ENCODE data around the gene PYGO2.
A peak's percentile ranks its signal among the peaks of the same experiment; 100 is the strongest.
"Not testable (repeated sequence)": the region's sequence is repeated elsewhere in the genome, so short reads cannot be mapped to it uniquely, and the experiment has no call there.

PYGO2 gene

GRCh38 chr1:154987326-154987725 lies 25.7 kb upstream of the PYGO2 start:
- TF ChIP-seq, protein P1, sequence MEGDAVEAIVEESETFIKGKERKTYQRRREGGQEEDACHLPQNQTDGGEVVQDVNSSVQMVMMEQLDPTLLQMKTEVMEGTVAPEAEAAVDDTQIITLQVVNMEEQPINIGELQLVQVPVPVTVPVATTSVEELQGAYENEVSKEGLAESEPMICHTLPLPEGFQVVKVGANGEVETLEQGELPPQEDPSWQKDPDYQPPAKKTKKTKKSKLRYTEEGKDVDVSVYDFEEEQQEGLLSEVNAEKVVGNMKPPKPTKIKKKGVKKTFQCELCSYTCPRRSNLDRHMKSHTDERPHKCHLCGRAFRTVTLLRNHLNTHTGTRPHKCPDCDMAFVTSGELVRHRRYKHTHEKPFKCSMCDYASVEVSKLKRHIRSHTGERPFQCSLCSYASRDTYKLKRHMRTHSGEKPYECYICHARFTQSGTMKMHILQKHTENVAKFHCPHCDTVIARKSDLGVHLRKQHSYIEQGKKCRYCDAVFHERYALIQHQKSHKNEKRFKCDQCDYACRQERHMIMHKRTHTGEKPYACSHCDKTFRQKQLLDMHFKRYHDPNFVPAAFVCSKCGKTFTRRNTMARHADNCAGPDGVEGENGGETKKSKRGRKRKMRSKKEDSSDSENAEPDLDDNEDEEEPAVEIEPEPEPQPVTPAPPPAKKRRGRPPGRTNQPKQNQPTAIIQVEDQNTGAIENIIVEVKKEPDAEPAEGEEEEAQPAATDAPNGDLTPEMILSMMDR (IDR thresholded peaks at IDR 0.05; ENCODE audit: insufficient read depth, missing control alignments), result no peak
- no peak for DNase-seq (ENCODE audit: insufficient read length, low spot score)
- FAIRE-seq, result no peak

GRCh38 chr1:154986736-154987135 lies 25.2 kb upstream of the PYGO2 start:
- not testable (repeated sequence) for DNase-seq (ENCODE audit: insufficient read length, low spot score); FAIRE-seq

- DNase-seq (ENCODE audit: insufficient read length, low spot score) (no peak), FAIRE-seq (no peak)
- TF ChIP-seq, protein P1 (IDR thresholded peaks at IDR 0.05; ENCODE audit: insufficient read depth, missing control alignments), result no peak
These were observed 22.3 kb upstream of the PYGO2 start for GRCh38 chr1:154983776-154984466.

- FAIRE-seq (peak; percentile 11), DNase-seq (ENCODE audit: insufficient read length, low spot score) (peak; percentile 99)
- TF ChIP-seq, protein P1 (IDR thresholded peaks at IDR 0.05; ENCODE audit: insufficient read depth, missing control alignments), result no peak
These were observed 21.5 kb upstream of the PYGO2 start, which contains the start of gene FLAD1 for GRCh38 chr1:154982897-154983648. Gene FLAD1, plus strand, starts transcription at chr1:154983344. Its CDS starts 351 bp downstream, at chr1:154983695.

DNA sequence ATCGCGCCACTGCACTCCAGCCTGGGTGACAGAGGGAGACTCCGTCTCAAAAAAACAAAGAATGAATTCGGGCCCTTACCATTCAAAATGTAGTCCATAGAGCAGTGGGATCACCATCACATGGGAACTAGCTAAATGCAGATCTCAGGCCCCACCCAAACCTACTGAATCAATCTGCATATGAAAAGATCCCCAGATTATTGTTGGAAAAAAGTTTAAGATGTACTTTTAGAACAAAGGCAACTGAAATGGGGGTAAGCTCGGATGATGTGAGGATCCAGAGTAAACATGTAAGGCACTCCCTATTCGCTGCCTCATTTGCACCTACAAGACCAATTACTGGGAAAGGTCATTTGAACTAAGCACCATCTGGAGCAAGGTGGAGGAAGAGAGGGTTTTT lies 20.8 kb upstream of the PYGO2 start:
- TF ChIP-seq, protein P1 (IDR thresholded peaks at IDR 0.05; ENCODE audit: insufficient read depth, missing control alignments), result no peak
- DNase-seq (ENCODE audit: insufficient read length, low spot score) (no peak), FAIRE-seq (no peak)

- no peak for DNase-seq (ENCODE audit: insufficient read length, low spot score)
- FAIRE-seq, result no peak
- TF ChIP-seq, protein P1 (IDR thresholded peaks at IDR 0.05; ENCODE audit: insufficient read depth, missing control alignments), result no peak
These were observed 16.8 kb upstream of the PYGO2 start for GRCh38 chr1:154978360-154978759.

DNA sequence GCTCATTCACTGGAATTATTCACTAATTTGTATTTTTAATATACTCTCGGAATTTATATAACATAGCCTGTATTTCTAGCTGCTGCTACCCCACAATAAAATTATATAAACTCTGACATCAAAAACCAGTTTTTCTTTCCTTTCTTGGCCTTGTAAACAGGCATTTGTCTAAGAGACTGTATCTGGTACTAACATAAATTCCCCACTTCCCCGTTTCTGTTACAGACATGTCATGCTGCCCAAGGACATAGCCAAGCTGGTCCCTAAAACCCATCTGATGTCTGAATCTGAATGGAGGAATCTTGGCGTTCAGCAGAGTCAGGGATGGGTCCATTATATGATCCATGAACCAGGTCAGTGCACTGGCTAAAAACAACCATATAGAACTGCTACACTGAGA lies 16.2 kb upstream of the PYGO2 start:
- not testable (repeated sequence) for DNase-seq (ENCODE audit: insufficient read length, low spot score); FAIRE-seq

DNA sequence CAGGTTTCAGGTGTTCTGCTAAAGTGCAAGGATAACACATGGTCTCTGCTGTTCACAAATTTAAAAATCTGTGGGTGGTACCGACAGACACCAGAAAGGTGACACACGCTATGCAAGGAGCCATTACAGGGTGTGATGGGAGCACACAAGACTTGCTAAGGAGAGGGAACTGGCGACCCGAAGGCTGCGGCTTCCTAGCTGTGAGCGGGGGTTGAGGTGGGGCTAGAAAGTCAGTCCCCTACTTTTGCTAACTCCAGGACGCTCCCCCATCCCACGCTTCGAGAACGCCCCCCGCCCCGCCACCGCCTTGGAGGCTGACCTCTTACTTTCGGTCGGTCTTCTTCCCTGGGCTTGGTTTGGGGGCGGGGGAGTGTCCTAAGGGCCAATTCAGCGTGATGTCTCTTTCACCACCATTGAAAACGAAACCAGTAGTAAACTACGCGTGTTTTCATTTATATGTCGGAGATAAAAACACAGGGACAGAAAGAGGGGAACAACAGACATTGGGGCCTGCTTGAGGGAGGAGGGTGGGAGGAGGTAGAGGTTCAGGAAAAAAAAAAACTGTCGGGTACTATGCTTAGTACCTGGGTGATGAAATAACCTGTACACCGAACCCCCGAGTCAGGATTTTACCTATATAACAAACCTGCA lies 14.0 kb upstream of the PYGO2 start:
- TF ChIP-seq, protein P1 (IDR thresholded peaks at IDR 0.05; ENCODE audit: insufficient read depth, missing control alignments), result no peak
- DNase-seq (ENCODE audit: insufficient read length, low spot score), result no peak

More for the DNA sequence above, 14.0 kb upstream of the PYGO2 start:
- FAIRE-seq, result no peak
